Stimulated activated CD8-positive, alpha-beta memory T cell treated with anti-CD3 and anti-CD28 coated beads, Interleukin-15, amount 100 ng/mL, for 1 hour (primary cell): ENCODE measurements around the gene SHROOM1.
"Not testable (repeated sequence)": the region's sequence is repeated elsewhere in the genome, so short reads cannot be mapped to it uniquely, and the experiment has no call there.

Experiments
- DNase-seq: peaks from one replicate; pipeline ENCODE4 v3.0.0-alpha.2; 2020; ENCODE audit warnings: low read depth

Gene SHROOM1, protein sequence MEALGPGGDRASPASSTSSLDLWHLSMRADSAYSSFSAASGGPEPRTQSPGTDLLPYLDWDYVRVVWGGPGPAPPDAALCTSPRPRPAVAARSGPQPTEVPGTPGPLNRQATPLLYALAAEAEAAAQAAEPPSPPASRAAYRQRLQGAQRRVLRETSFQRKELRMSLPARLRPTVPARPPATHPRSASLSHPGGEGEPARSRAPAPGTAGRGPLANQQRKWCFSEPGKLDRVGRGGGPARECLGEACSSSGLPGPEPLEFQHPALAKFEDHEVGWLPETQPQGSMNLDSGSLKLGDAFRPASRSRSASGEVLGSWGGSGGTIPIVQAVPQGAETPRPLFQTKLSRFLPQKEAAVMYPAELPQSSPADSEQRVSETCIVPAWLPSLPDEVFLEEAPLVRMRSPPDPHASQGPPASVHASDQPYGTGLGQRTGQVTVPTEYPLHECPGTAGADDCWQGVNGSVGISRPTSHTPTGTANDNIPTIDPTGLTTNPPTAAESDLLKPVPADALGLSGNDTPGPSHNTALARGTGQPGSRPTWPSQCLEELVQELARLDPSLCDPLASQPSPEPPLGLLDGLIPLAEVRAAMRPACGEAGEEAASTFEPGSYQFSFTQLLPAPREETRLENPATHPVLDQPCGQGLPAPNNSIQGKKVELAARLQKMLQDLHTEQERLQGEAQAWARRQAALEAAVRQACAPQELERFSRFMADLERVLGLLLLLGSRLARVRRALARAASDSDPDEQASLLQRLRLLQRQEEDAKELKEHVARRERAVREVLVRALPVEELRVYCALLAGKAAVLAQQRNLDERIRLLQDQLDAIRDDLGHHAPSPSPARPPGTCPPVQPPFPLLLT

DNA sequence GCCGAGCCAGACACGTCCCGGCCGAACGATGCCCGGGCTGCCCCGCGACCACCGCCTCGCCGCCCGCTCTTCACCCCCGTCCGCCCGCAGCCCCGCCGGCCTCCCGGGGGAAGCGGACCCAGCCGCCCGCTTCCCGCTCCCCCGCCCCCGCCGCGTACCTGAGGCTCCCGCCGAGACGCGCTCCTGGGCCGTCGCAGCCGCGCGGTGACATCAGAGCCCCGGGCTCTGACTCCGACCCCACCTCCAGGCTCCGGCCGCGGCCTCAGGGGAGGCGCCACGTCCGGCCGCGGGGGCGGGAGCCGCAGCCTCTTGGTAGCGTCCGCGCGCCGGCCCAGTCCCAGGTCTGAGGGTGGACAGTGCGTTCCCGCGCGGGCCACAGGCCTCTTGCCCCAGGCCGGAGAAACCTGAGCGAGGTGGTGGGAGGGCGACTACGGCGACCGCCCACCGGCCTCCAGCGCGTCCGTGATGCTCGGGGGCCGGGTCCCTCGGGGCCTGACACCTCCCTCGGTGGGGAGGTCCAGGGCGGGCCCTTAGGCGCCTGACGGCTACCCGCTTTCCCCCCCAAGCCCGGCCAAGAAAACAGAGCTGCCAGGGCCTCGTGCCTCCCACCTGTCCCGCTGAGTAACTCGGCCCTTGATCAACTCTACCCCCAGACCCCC lies at the start of gene SHROOM1:
SHROOM1 (minus strand) TSS at position 212 of the 659 bp plus-strand sequence. CDS start 4,507 bp downstream, outside the sequence.
- no peak for DNase-seq

DNA sequence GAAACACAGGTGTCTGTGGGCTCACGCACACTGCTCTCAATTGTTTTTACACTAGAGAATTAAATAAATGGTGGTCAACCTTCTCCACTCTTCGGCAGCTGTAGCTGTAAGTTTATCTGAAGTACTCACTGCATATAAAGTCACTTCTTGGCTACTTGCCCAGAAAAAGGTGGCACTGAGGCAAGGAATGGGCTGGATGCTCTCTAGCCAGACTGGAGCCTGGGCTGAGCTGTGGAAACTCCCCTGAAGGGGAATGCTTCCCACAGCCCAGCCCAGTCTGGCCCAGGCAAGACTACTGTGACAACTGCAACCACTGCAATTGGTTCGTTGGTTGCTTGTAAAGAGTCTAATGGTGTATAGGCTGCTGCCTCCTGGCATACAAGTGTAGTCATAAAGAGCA lies 47.5 kb upstream of the SHROOM1 start:
- no peak for DNase-seq

- no peak for DNase-seq
Measured at GRCh38 chr5:132877466-132877865, 47.0 kb upstream of the SHROOM1 start.

- DNase-seq: no peak
Measured at GRCh38 chr5:132876020-132876759, 45.7 kb upstream of the SHROOM1 start.

GRCh38 chr5:132873930-132874271 lies 43.5 kb upstream of the SHROOM1 start:
- DNase-seq: no peak

DNA sequence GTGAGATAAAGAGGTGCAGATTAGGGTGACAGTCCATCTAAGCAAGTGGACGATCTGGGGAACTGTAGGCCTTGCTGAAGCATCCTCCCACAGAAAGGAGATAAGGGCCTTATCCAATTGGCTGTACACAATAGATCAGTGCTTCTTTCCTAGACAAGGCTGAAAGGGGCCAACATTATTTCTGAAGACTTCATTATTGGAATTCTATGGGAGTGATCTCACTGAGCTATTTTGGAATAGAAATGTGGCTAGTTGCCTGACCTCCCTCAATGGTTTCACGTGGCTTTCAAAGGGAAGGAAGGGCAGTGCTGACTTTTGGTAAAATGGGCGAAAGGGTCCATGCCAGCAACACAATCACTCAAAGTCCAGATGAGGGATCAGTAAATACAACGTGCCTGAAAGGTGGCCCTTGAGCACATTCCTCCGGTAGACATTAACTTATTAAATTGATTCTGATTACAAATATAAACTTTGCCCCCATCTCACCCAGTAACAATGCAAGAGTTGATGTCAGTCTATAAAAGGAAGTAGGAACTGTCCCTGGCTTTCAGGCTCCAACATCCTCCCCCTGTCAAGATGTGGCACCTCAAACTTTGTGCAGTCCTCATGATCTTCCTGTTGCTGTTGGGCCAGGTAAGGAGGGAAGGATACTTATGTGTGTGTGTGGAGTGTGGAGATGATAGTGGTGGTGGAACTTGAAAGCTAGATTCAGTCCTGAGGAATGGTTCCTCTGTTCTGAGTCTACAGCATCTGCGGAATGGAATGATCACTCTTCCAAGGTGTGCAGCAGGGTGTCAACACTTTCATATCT lies 42.9 kb upstream of the SHROOM1 start, which contains the start of gene LEAP2:
LEAP2 (plus strand) TSS at position 550 of the 811 bp plus-strand sequence; CDS start at position 577, 27 bp downstream.
- DNase-seq: no peak

DNA sequence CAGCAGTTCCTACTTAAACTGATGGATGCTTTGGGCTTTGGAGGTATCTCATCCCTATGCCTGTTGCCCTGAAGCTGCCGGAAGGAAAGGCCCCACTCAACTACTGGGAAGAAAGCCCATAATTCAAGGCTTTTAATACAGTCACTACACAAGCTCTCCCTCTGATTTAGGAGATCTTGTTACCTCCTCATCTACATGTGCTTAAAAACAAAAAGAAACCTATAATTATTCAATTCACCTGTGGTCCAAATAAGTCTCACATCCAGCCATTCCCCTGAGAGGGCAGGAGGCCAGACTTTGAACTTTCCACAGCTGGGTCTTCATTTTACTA lies 42.3 kb upstream of the SHROOM1 start:
- no peak for DNase-seq

GRCh38 chr5:132871459-132872284 lies 41.2 kb upstream of the SHROOM1 start:
- DNase-seq: no peak

DNA sequence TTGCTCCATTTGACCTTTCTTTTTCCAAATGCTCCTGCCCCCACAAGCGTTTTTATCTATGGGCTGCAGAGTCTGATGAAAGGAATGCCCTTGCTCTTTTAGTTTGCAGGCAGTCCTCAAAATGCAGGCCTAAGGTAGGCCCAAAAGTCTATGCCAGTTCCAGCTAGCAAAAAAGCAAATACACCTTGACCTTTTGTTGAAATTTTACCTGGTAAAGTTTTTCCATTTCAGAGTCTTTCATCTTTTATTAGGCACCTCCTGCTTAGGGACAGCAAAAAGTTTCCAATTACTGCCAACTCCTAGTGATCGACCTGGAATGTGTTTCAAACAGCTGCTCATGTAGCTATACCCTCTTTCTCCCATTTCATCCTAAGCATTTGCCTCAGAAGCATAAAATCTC lies 40.4 kb upstream of the SHROOM1 start:
- DNase-seq: no peak

DNA sequence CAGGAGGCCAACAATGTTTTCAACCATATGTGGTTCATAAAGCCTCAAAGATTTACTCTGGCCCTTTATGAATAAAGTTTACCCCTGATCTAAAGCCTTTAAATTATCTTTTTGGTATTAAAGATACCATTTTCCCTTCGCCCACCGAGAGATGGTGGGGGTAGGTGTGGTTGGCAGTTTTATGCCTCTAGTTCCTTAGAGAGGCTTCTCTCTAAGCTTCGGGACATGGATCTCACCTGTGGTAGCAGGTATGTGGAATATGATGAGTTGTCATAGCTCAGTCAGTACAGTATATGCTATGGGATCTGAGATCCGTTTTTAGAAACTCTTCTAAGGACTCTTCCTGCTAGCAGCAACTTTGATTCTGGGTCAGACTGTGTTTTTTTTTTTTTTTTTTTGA lies 38.3 kb upstream of the SHROOM1 start:
- DNase-seq: no peak

GRCh38 chr5:132867046-132867451 lies 36.6 kb upstream of the SHROOM1 start:
- DNase-seq: no peak

- peak; percentile 78 for DNase-seq
Measured at GRCh38 chr5:132866342-132867045, 36.0 kb upstream of the SHROOM1 start, which contains the start of the genes GDF9 and UQCRQ. TSS of gene GDF9 (minus strand) at chr5:132866469. CDS start at chr5:132864533, 1,936 bp downstream. TSS of gene UQCRQ (plus strand) at chr5:132866642. CDS start at chr5:132866882, 240 bp downstream.

- no peak for DNase-seq
Measured at GRCh38 chr5:132865668-132866341, 35.4 kb upstream of the SHROOM1 start.

DNA sequence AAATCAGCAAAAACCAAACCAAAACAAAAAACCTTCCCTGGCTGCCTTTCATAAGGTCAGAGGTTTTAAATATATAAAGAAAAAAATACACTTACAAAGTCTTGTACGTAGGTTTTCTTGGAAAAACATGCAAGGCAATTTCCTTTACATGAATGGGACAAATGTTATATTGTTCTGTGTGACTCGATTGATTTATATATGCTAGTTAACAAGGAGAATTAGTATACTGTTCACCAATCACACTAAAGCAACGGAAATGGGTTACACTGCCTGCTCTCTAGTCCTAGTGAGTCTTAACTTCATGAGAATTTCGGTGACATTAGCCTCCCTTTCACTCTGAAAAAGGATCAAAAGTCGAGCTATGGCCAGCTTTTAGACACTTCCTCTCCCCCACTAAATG lies 30.3 kb upstream of the SHROOM1 start:
- no peak for DNase-seq

DNA sequence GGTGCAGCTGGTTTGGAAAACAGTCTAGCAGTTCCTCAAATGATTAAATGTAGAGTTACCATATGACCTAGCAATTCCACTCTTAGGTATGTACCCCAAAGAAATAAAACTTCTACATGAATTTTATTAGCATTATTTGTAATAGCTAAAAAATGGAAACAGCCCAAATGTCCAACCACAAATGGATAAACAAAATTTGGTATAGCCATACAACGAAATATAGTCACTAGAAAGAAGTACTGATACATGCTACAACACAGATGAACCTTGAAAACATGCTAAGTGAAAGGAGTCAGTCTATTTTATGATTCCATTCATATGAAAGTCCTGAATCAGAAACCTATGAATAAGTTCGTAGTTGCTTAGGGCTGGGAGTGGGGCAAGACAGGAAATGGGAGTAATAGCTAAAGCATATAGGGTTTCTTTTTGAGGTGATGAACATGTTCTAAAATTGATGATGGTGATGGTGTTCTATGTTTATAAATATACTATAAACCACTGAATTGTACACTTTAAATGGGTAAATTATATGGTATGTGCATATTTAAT lies 29.5 kb upstream of the SHROOM1 start:
- DNase-seq: no peak

GRCh38 chr5:132856011-132856410 lies 25.6 kb upstream of the SHROOM1 start:
- DNase-seq: no peak

- DNase-seq: not testable (repeated sequence)
Measured at GRCh38 chr5:132854992-132855391, 24.5 kb upstream of the SHROOM1 start.

DNA sequence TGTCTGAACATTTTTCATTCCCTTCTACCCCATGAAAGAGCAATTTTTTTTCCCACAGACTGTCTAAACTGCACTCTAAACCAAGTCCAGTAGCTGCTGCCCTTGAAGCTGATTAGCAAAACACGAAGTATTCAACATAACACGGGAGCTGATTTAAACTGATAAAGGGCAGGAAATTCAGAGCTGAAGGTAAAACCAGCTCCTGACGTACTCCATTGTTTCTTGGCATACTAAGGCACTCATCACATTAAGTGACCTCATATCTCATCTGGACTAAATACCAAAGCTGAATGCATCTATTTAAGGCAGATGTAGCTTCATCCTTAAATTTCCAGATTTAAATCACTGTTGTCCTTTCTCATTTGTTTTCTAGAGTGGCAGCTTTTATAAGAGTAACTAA lies 23.9 kb upstream of the SHROOM1 start:
- no peak for DNase-seq
